IMR-90 (cell line): ENCODE measurements around the gene CALN1.

Source experiments
- CHD1 ChIP-seq: IDR thresholded peaks from 2 replicates; pipeline ENCODE4 v1.6.1; 2012; ENCODE audit warnings: low read depth, low read length, improper control_type of control experiment
- CTCF ChIP-seq: conservative IDR thresholded peaks from 2 replicates; pipeline ENCODE4 v1.5.1; 2012; ENCODE audit warnings: mild to moderate bottlenecking, low read depth, low read length, improper control_type of control experiment
- MAFK ChIP-seq: IDR thresholded peaks from 2 replicates; pipeline ENCODE4 v1.6.1; 2012; ENCODE audit warnings: low read depth, low read length, improper control_type of control experiment
- MAZ ChIP-seq: IDR thresholded peaks from 2 replicates; pipeline ENCODE4 v1.6.1; 2012; ENCODE audit warnings: low read depth, mild to moderate bottlenecking, low read length, improper control_type of control experiment, moderate library complexity, borderline replicate concordance
- NFE2L2 ChIP-seq: fragments of 150-350 bp; IDR thresholded peaks from 2 replicates; pipeline ENCODE4 v1.6.1; 2016; ENCODE audit warnings: low read depth, mild to moderate bottlenecking, low read length
- POLR2A ChIP-seq: IDR thresholded peaks from 2 replicates; pipeline ENCODE4 v1.6.1; 2012; ENCODE audit warnings: mild to moderate bottlenecking, low read depth, low read length
- RAD21 ChIP-seq: IDR thresholded peaks from 2 replicates; pipeline ENCODE4 v1.6.1; 2012; ENCODE audit warnings: low read length, improper control_type of control experiment
- RFX5 ChIP-seq: IDR thresholded peaks from 2 replicates; pipeline ENCODE4 v1.8.0; 2012; ENCODE audit warnings: low read depth, mild to moderate bottlenecking, low read length, moderate library complexity
- SMC3 ChIP-seq: fragments of 150-350 bp; IDR thresholded peaks from 2 replicates; pipeline ENCODE4 v1.6.1; 2016; ENCODE audit warnings: low read depth, mild to moderate bottlenecking, antibody characterized with exemption, low read length, moderate library complexity
- USF2 ChIP-seq: fragments of 150-350 bp; IDR thresholded peaks from 2 replicates; pipeline ENCODE4 v1.6.1; 2017; ENCODE audit warnings: mild to moderate bottlenecking, antibody characterized with exemption, low read length, low read depth

GRCh38 chr7:72437610-72438009, 25.5 kb upstream of the CALN1 start:
- TF ChIP-seq CTCF = no peak
- TF ChIP-seq POLR2A = no peak
- TF ChIP-seq SMC3 = no peak
- no peak for TF ChIP-seq RFX5
- TF ChIP-seq MAZ = no peak
- TF ChIP-seq CHD1 = no peak
- TF ChIP-seq RAD21 = no peak
- no peak for TF ChIP-seq NFE2L2
- no peak for TF ChIP-seq USF2
- TF ChIP-seq MAFK = no peak
